ENCODE measurements around the gene CDK16. TPM values are rescaled to one million over a fixed set of nuclear protein-coding genes. Genes with fewer than 3 reads are reported as not detected.

CDK16 gene
- polyA plus RNA-seq, 1 donor (not counting 4 experiments of a cell fraction or from before 2014, with no cell fraction given): 79.3 TPM

DNA sequence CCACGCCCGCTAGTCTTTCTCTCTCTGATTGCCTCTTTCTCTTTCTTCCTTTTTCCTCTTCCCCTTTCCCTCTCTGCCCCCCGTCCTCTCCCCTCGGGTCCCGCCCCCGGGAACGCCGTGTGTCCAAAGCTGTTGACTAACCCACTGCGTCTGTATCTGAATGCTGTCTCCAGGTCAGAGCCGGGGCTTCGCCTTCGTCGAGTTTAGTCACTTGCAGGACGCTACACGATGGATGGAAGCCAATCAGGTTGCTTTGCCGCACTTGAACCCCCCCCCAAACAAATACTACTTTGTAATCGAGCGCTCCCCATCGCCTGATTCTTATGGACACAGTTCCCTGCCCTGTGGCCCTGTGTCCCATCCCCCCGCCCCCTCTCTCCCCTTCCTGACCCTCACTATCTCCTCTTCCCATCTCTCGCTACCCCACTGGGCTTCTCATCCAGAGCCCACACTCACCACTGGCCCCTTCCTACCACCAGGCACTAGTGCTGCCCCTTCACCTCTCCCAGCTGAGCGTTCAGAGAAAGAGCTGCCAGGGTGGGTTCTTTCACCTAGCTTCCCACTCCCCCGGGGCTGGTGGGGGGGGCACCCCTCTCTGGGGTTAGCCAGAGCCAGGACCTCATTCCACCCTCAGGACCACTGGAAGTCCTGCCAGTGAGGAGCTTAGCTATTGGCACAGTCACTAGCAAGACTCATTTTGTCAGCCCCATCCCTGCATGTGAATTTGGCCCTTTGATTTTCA, 43.5 kb upstream of the CDK16 start:
- H3K4me3 ChIP-seq (ENCODE audit: control insufficient read depth in 2 of 3, extremely low read depth in 1 of 3, insufficient read depth in 2 of 3, low read depth in 1 of 3, low read length in 3 of 3): no peak overlapping the region
- H3K27ac ChIP-seq (ENCODE audit: control insufficient read depth, insufficient read depth, low read length): no peak overlapping the region
- H3K79me2 ChIP-seq (ENCODE audit: control insufficient read depth, insufficient read depth, low read length): no peaks in the 10 kb centered on the region
- peaks cover 0 to 10% of the 10 kb centered on the region in 2 experiments for H3K36me3 ChIP-seq (ENCODE audit: control insufficient read depth in 2 of 2, extremely low read depth in 1 of 2, insufficient read depth in 2 of 2, low read length in 2 of 2)
- dilution Hi-C loops (cut with MboI; ENCODE audit: extremely low pct_ligation_motif_present, low sequenced_read_pairs): no loop called here
- FAIRE-seq (no peak), DNase-seq (ENCODE audit: low read depth, low spot score) (no peak)
- no peaks in the 10 kb centered on the region for H4K20me1 ChIP-seq (ENCODE audit: control insufficient read depth, extremely low read depth, insufficient read depth, low read length)
- no peaks in the 10 kb centered on the region for H3K27me3 ChIP-seq (ENCODE audit: control insufficient read depth, extremely low read depth, insufficient read depth, low read length)
- H3K9ac ChIP-seq (ENCODE audit: control insufficient read depth, extremely low read depth, insufficient read depth, low read length): no peak overlapping the region
- TF ChIP-seq, protein P1, sequence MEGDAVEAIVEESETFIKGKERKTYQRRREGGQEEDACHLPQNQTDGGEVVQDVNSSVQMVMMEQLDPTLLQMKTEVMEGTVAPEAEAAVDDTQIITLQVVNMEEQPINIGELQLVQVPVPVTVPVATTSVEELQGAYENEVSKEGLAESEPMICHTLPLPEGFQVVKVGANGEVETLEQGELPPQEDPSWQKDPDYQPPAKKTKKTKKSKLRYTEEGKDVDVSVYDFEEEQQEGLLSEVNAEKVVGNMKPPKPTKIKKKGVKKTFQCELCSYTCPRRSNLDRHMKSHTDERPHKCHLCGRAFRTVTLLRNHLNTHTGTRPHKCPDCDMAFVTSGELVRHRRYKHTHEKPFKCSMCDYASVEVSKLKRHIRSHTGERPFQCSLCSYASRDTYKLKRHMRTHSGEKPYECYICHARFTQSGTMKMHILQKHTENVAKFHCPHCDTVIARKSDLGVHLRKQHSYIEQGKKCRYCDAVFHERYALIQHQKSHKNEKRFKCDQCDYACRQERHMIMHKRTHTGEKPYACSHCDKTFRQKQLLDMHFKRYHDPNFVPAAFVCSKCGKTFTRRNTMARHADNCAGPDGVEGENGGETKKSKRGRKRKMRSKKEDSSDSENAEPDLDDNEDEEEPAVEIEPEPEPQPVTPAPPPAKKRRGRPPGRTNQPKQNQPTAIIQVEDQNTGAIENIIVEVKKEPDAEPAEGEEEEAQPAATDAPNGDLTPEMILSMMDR (optimal IDR thresholded peaks at IDR 0.05 in 1 of 3, IDR thresholded peaks at IDR 0.05 in 1 of 3, conservative IDR thresholded peaks at IDR 0.05 in 1 of 3; ENCODE audit: extremely low read depth in 1 of 3, insufficient read depth in 2 of 3, low read length in 3 of 3): no peak
- TF ChIP-seq EZH2 (IDR thresholded peaks at IDR 0.05; ENCODE audit: low read length): no peak
- H3K9me1 ChIP-seq (ENCODE audit: control insufficient read depth, extremely low read depth, insufficient read depth, low read length): no peaks in the 10 kb centered on the region
- H3K4me1 ChIP-seq (ENCODE audit: control insufficient read depth, extremely low read depth, insufficient read depth, low read length): peaks cover 16% of the 10 kb centered on the region
- H2AFZ ChIP-seq (ENCODE audit: control insufficient read depth, low read length): no peak overlapping the region
- H3K4me2 ChIP-seq (ENCODE audit: control insufficient read depth, extremely low read depth, insufficient read depth, low read depth, low read length): no peak overlapping the region
- no peaks in the 10 kb centered on the region for H3K9me3 ChIP-seq (ENCODE audit: control insufficient read depth, low read depth, low read length)

DNA sequence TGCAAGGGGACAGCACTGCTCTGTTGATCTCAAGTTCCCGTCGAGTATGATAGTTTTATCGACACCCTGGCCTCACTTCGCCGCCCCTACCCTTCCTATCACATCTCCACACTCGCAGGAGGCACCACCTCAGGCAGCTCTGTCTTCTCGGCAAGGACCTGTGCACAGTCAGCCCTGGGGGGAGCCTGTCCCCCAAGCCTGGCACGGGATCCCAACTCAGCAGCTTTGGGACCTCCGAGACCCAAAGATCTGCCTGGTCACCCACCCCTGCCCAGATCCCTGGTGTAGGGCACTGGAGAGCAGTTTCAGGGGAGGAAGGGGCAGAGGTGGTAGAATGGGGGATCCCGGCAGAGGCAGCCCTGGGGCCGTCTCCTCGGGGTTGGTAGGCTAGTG, 42.9 kb upstream of the CDK16 start:
- Histone ChIP-seq H2AFZ (ENCODE audit: control insufficient read depth, low read length) (no peak overlapping the region), H3K36me3 (ENCODE audit: control insufficient read depth in 2 of 2, extremely low read depth in 1 of 2, insufficient read depth in 2 of 2, low read length in 2 of 2) (peaks cover 3 to 12% of the 10 kb centered on the region in 2 experiments), H3K27me3 (ENCODE audit: control insufficient read depth, extremely low read depth, insufficient read depth, low read length) (no peaks in the 10 kb centered on the region), H3K9ac (ENCODE audit: control insufficient read depth, extremely low read depth, insufficient read depth, low read length) (no peak overlapping the region), H3K4me3 (ENCODE audit: control insufficient read depth in 2 of 3, extremely low read depth in 1 of 3, insufficient read depth in 2 of 3, low read depth in 1 of 3, low read length in 3 of 3) (no peak overlapping the region), H3K9me3 (ENCODE audit: control insufficient read depth, low read depth, low read length) (no peaks in the 10 kb centered on the region), H3K27ac (ENCODE audit: control insufficient read depth, insufficient read depth, low read length) (no peak overlapping the region), H3K4me2 (ENCODE audit: control insufficient read depth, extremely low read depth, insufficient read depth, low read depth, low read length) (no peak overlapping the region), H3K79me2 (ENCODE audit: control insufficient read depth, insufficient read depth, low read length) (no peaks in the 10 kb centered on the region), H3K4me1 (ENCODE audit: control insufficient read depth, extremely low read depth, insufficient read depth, low read length) (peaks cover 16% of the 10 kb centered on the region), H3K9me1 (ENCODE audit: control insufficient read depth, extremely low read depth, insufficient read depth, low read length) (no peaks in the 10 kb centered on the region), H4K20me1 (ENCODE audit: control insufficient read depth, extremely low read depth, insufficient read depth, low read length) (no peaks in the 10 kb centered on the region)
- dilution Hi-C loops (cut with MboI; ENCODE audit: extremely low pct_ligation_motif_present, low sequenced_read_pairs): no loop called here
- no peak for FAIRE-seq
- no peak for DNase-seq (ENCODE audit: low read depth, low spot score)
- no peak for TF ChIP-seq EZH2 (IDR thresholded peaks at IDR 0.05; ENCODE audit: low read length)
- TF ChIP-seq, protein P1 (optimal IDR thresholded peaks at IDR 0.05 in 1 of 3, IDR thresholded peaks at IDR 0.05 in 1 of 3, conservative IDR thresholded peaks at IDR 0.05 in 1 of 3; ENCODE audit: extremely low read depth in 1 of 3, insufficient read depth in 2 of 3, low read length in 3 of 3): no peak

Measured in keratinocyte (primary cell).